Dendritic cell treated with granulocyte-macrophage colony-stimulating factor and Interleukin-4, amounts not matched to agents 40 ng/mL and 50 ng/mL, for 4 days (primary cell): Measurements from ENCODE around the gene GNG13.
"Not testable (repeated sequence)": the region's sequence is repeated elsewhere in the genome, so short reads cannot be mapped to it uniquely, and the experiment has no call there.

Experiments used
- H3K27ac Mint-ChIP-seq: one replicate; pipeline ENCODE4 v1.8.0; 2022; ENCODE audit warnings: mild to moderate bottlenecking, mixed read lengths
- H3K27me3 Mint-ChIP-seq: one replicate; pipeline ENCODE4 v1.8.0; 2022; ENCODE audit warnings: mild to moderate bottlenecking, mixed read lengths
- H3K36me3 Mint-ChIP-seq: one replicate; pipeline ENCODE4 v1.8.0; 2022; ENCODE audit warnings: low read depth, mixed read lengths
- H3K4me1 Mint-ChIP-seq: one replicate; pipeline ENCODE4 v1.8.0; 2022; ENCODE audit warnings: low read depth, mixed read lengths
- H3K4me3 Mint-ChIP-seq: one replicate; pipeline ENCODE4 v1.8.0; 2022; ENCODE audit warnings: mild to moderate bottlenecking, moderate library complexity, mixed read lengths
- H3K9me3 Mint-ChIP-seq: one replicate; pipeline ENCODE4 v1.8.0; 2022; ENCODE audit warnings: mixed read lengths
- intact Hi-C: fragments of 100-400 bp; cut with micrococcal nuclease; formaldehyde crosslinking; loops from one replicate; pipeline ENCODE4 v1.15.0; 2022

The GNG13 gene

GRCh38 chr16:825341-826061, 25.0 kb upstream of the GNG13 start:
- Mint-ChIP-seq H3K27ac (no peak overlapping the region), H3K4me3 (no peak overlapping the region), H3K9me3 (no peaks in the 10 kb centered on the region), H3K4me1 (no peaks in the 10 kb centered on the region), H3K27me3 (peaks cover 16% of the 10 kb centered on the region), H3K36me3 (no peaks in the 10 kb centered on the region)
- intact Hi-C loops = no loop called here

DNA sequence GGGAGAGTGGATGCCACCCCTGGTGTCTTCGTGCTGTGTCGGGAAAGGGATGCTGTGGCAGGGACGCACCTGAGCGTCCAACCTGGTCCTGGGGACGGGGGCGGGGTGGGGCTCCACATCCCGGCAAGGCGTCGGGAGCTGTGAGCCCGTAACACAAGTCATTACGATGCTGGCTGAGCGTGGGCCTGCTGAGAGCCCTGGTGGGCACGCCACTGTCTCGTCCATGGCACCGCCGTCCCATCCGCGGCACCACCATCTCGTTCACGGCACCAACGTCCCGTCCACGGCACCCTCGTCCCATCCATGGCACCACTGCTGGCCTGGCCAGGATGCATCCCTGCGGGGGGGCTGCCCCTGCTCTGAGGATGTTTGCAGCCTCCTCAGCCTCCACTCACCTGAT, 24.1 kb upstream of the GNG13 start:
- no peaks in the 10 kb centered on the region for H3K36me3 Mint-ChIP-seq
- H3K9me3 Mint-ChIP-seq = no peaks in the 10 kb centered on the region
- H3K27ac Mint-ChIP-seq = no peak overlapping the region
- no peak overlapping the region for H3K4me3 Mint-ChIP-seq
- H3K4me1 Mint-ChIP-seq = no peaks in the 10 kb centered on the region
- peaks cover 17% of the 10 kb centered on the region for H3K27me3 Mint-ChIP-seq
- intact Hi-C loops = no loop called here

DNA sequence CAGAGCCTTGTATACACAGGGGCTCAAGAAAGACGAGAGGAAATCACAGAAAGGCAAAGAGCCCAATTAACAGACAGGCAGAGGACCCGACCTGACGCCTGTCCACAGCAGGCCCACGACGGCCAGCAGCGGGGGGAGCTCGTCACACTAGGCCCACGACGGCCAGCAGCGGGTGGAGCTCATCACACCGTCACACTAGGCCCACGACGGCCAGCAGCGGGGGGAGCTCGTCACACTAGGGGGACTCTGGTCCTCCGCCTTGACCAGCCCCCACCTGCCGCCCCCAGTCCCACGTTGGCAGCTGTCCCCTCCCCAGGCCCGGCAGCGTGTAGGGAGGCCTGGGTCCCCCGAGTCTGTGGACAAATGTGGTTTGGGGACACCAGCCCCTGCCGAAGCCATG, 23.7 kb upstream of the GNG13 start:
- Mint-ChIP-seq H3K36me3 (no peaks in the 10 kb centered on the region), H3K4me1 (no peaks in the 10 kb centered on the region), H3K9me3 (no peaks in the 10 kb centered on the region), H3K27ac (no peak overlapping the region), H3K27me3 (peaks cover 20% of the 10 kb centered on the region), H3K4me3 (no peak overlapping the region)
- intact Hi-C loops = no loop called here

GRCh38 chr16:822909-823297, 22.4 kb upstream of the GNG13 start:
- no peaks in the 10 kb centered on the region for H3K9me3 Mint-ChIP-seq
- no peak overlapping the region for H3K4me3 Mint-ChIP-seq
- H3K4me1 Mint-ChIP-seq = no peaks in the 10 kb centered on the region
- no peak overlapping the region for H3K27ac Mint-ChIP-seq
- intact Hi-C loops = no loop called here
- peaks cover 25% of the 10 kb centered on the region for H3K27me3 Mint-ChIP-seq
- H3K36me3 Mint-ChIP-seq = no peaks in the 10 kb centered on the region

- Mint-ChIP-seq H3K4me3 (no peak overlapping the region), H3K36me3 (no peaks in the 10 kb centered on the region), H3K9me3 (no peaks in the 10 kb centered on the region), H3K27me3 (peaks cover 29% of the 10 kb centered on the region), H3K4me1 (no peaks in the 10 kb centered on the region), H3K27ac (no peak overlapping the region)
- intact Hi-C loops = no loop called here
Measured at GRCh38 chr16:822174-822908, 21.8 kb upstream of the GNG13 start.

- Mint-ChIP-seq H3K4me3 (no peak overlapping the region), H3K9me3 (no peaks in the 10 kb centered on the region), H3K36me3 (no peaks in the 10 kb centered on the region), H3K4me1 (no peaks in the 10 kb centered on the region), H3K27me3 (peaks cover 35% of the 10 kb centered on the region), H3K27ac (no peak overlapping the region)
- intact Hi-C loops = no loop called here
Measured at GRCh38 chr16:821751-822150, 21.2 kb upstream of the GNG13 start.

GRCh38 chr16:820748-821147, 20.2 kb upstream of the GNG13 start:
- Mint-ChIP-seq H3K4me1 (no peaks in the 10 kb centered on the region), H3K4me3 (no peak overlapping the region), H3K27me3 (peaks cover 44% of the 10 kb centered on the region), H3K27ac (no peak overlapping the region), H3K36me3 (no peaks in the 10 kb centered on the region), H3K9me3 (no peaks in the 10 kb centered on the region)
- intact Hi-C loops = no loop called here

- H3K4me1 Mint-ChIP-seq, H3K36me3 Mint-ChIP-seq, intact Hi-C loops, H3K4me3 Mint-ChIP-seq, H3K27ac Mint-ChIP-seq, H3K9me3 Mint-ChIP-seq: not testable (repeated sequence)
- H3K27me3 Mint-ChIP-seq = peaks cover 47% of the 10 kb centered on the region
Measured at GRCh38 chr16:820044-820408, 19.5 kb upstream of the GNG13 start.

DNA sequence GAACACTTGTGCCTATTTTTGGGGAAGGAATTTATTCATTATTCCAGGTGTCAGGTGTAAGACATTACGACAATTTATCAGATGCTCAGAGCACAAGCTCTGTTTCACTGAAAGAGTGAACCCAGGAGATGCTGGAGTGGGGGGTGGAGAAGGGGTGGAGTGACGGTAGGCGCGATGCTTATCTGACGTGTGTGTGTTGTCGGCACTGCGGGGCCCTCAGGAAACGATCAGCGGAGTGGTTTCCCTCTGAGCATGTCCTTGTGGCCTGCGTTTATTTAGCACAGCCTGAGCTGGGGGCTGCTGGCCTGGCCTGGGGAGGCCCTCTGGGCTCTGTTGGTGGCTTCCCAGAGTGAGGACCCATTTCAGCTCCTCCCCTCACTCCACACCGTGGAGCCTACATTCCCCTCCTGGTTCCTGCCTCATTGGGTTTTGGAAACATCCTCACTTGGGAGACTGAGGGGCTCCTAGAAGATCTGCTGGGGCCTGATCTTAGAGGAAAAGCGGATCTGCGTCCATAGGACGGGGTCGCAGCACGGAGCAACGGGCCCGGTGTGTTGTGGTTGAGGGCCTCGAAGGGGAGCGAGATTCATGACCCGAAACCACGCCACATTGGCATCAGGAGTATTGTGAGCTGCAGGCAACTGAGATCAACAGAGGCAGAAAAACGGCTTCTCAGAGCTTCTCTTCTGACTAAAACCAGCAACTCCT, 19.0 kb upstream of the GNG13 start:
- H3K9me3 Mint-ChIP-seq = no peaks in the 10 kb centered on the region
- H3K36me3 Mint-ChIP-seq = no peaks in the 10 kb centered on the region
- H3K27me3 Mint-ChIP-seq = peaks cover 53% of the 10 kb centered on the region
- H3K27ac Mint-ChIP-seq = no peak overlapping the region
- no peaks in the 10 kb centered on the region for H3K4me1 Mint-ChIP-seq
- no peak overlapping the region for H3K4me3 Mint-ChIP-seq
- intact Hi-C loops = no loop called here

DNA sequence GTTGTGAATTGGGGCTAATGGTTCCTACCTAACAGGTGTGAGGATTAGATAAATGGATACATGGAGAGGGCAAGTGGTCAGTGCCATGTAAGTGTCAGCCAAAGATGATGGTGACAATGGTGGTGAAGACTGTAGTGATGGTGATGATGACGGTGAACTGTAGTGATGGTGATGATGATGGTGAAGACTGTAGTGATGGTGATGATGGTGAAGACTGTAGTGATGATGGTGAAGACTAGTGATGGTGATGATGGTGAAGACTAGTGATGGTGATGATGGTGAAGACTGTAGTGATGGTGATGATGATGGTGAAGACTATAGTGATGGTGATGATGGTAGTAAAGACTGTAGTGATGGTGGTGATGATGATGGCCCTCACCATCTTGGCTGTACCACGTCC, 18.1 kb upstream of the GNG13 start:
- intact Hi-C loops = no loop called here
- H3K36me3 Mint-ChIP-seq = no peaks in the 10 kb centered on the region
- no peak overlapping the region for H3K27ac Mint-ChIP-seq
- H3K9me3 Mint-ChIP-seq = no peaks in the 10 kb centered on the region
- H3K27me3 Mint-ChIP-seq = peaks cover 61% of the 10 kb centered on the region
- no peaks in the 10 kb centered on the region for H3K4me1 Mint-ChIP-seq
- no peak overlapping the region for H3K4me3 Mint-ChIP-seq

- intact Hi-C loops = no loop called here
- H3K4me3 Mint-ChIP-seq = no peak overlapping the region
- no peak overlapping the region for H3K27ac Mint-ChIP-seq
- no peaks in the 10 kb centered on the region for H3K36me3 Mint-ChIP-seq
- no peaks in the 10 kb centered on the region for H3K9me3 Mint-ChIP-seq
- peaks cover 65% of the 10 kb centered on the region for H3K27me3 Mint-ChIP-seq
- no peaks in the 10 kb centered on the region for H3K4me1 Mint-ChIP-seq
Measured at GRCh38 chr16:818132-818531, 17.6 kb upstream of the GNG13 start.

DNA sequence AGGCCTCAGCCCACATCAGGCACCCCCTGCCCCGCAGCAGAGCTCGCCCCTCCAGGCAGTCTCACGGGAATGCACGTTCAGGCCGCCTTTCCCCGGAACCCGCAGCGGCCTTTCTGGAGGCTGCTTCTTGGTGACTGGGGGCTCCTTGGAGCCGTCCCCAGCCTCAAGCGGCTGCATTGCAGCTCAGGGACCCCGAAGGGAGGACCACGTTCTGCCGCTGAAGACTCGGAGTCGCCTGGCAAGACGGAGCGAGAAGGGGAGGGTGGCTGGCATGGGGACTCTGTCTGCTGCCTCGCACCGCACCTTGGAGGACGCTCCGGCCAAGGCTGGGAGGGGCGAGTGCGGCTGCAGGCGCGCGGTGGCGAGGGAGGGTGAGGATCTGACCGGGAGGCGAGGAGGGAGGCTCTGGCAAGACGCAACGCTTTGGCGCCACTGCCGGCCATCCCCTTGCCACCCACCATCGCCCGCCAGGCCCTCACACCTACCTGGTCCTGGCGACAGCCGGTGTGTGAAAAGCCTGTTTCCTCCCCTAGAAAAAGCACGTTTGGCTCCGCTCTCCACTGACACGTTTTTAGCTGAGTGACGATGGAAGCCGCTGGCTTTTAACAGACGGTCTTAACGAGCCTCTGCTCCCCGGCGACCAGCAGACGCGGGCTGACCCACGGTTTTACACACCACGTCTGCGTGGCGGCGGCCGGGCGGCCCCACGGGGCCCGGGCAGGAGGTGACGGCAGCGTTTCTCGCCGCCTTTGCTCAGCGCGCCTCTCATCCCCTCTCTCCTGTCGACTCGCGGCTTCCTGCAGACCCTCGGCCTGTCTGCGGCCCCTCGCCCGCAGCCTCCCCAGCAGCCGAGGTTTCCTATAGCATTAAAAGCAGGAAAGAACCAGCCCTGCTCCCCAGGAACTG, 16.7 kb upstream of the GNG13 start:
- Mint-ChIP-seq H3K27me3 (peaks cover 73% of the 10 kb centered on the region), H3K27ac (no peak overlapping the region), H3K4me1 (no peaks in the 10 kb centered on the region), H3K4me3 (no peak overlapping the region), H3K36me3 (no peaks in the 10 kb centered on the region), H3K9me3 (no peaks in the 10 kb centered on the region)
- intact Hi-C loops = no loop called here

- H3K4me3 Mint-ChIP-seq = no peak overlapping the region
- H3K27ac Mint-ChIP-seq = no peak overlapping the region
- H3K9me3 Mint-ChIP-seq = no peaks in the 10 kb centered on the region
- intact Hi-C loops = loop anchor here (2.0 kb wide), 1 partner anchor 239 kb away; no protein-coding TSS in a partner anchor
- no peaks in the 10 kb centered on the region for H3K36me3 Mint-ChIP-seq
- no peaks in the 10 kb centered on the region for H3K4me1 Mint-ChIP-seq
- H3K27me3 Mint-ChIP-seq = peaks cover 81% of the 10 kb centered on the region
Measured at GRCh38 chr16:815861-816260, 15.3 kb upstream of the GNG13 start.
